Liver (tissue), 9 donors: ENCODE data around the gene ELP5. TPM values are rescaled to one million over a fixed set of nuclear protein-coding genes. Genes with fewer than 3 reads are reported as not detected.

Experiments used
- DNase-seq: peaks from one replicate; pipeline ENCODE4 v3.0.0-alpha.2; 2017; ENCODE audit warnings: low spot score
- H3K27ac ChIP-seq, 2 donors: one replicate each; pipeline ENCODE4 v1.7.0; 2013; ENCODE audit warnings: inconsistent platforms in 2 of 2, low read length in 2 of 2, control low read depth in 1 of 2, low read depth in 1 of 2, mild to moderate bottlenecking in 1 of 2
- H3K27me3 ChIP-seq, 4 donors: one replicate each; pipeline versions ENCODE4 v1.6.1 to v1.7.0; 2013; ENCODE audit warnings: low read length in 3 of 4, inconsistent platforms in 1 of 4, mild to moderate bottlenecking in 1 of 4, moderate library complexity in 1 of 4; ENCODE audit not compliant: control insufficient read depth in 4 of 4, insufficient read depth in 4 of 4
- H3K36me3 ChIP-seq, 4 donors: one replicate each; pipeline versions ENCODE4 v1.6.1 to v1.7.0; 2013; ENCODE audit warnings: low read length in 3 of 4, mild to moderate bottlenecking in 3 of 4, low read depth in 1 of 4, moderate library complexity in 1 of 4; ENCODE audit not compliant: control insufficient read depth in 4 of 4, insufficient read depth in 3 of 4
- H3K4me1 ChIP-seq, 4 donors: one replicate each; pipeline versions ENCODE4 v1.6.1 to v1.7.0; 2013; ENCODE audit warnings: low read length in 3 of 4, mild to moderate bottlenecking in 3 of 4, moderate library complexity in 1 of 4; ENCODE audit not compliant: control insufficient read depth in 4 of 4, insufficient read depth in 4 of 4
- H3K4me3 ChIP-seq, 3 donors: one replicate each; pipeline versions ENCODE4 v1.6.1 to v1.7.0; 2013; ENCODE audit warnings: low read length in 3 of 3, control low read depth in 1 of 3, low read depth in 1 of 3, mild to moderate bottlenecking in 1 of 3
- H3K9ac ChIP-seq, 2 donors: one replicate each; pipeline ENCODE4 v1.7.0; 2013; ENCODE audit warnings: low read length in 2 of 2, mild to moderate bottlenecking in 2 of 2, moderate library complexity in 2 of 2, control low read depth in 1 of 2, low read depth in 1 of 2
- H3K9me3 ChIP-seq, 4 donors: one replicate each; pipeline versions ENCODE4 v1.6.1 to v1.7.0; 2013; ENCODE audit warnings: low read length in 3 of 4; ENCODE audit not compliant: control insufficient read depth in 4 of 4
- CTCF ChIP-seq: fragments of 150-350 bp; IDR thresholded peaks from 2 replicates; pipeline ENCODE4 v1.5.1; 2017; ENCODE audit warnings: improper control_type of control experiment, low read depth, low read length; ENCODE audit not compliant: missing input control
- EGR1 ChIP-seq, 2 donors: IDR thresholded peaks; 2 replicates each; pipeline ENCODE4 v1.6.1; 2016 to 2018; ENCODE audit warnings: antibody characterized with exemption in 2 of 2, low read depth in 2 of 2
- FOXA1 ChIP-seq: IDR thresholded peaks from 2 replicates; pipeline ENCODE4 v1.6.1; 2016; ENCODE audit warnings: antibody characterized with exemption
- FOXA2 ChIP-seq: IDR thresholded peaks from 2 replicates; pipeline ENCODE4 v1.6.1; 2016; ENCODE audit warnings: antibody characterized with exemption
- GABPA ChIP-seq, 2 donors: IDR thresholded peaks in 1 of 2; conservative IDR thresholded peaks in 1 of 2; 2 replicates each; pipeline ENCODE4 v1.6.1; 2016; ENCODE audit warnings: antibody characterized with exemption in 2 of 2, mild to moderate bottlenecking in 1 of 2, moderate library complexity in 1 of 2
- HNF4A ChIP-seq, 2 donors: conservative IDR thresholded peaks; 2 replicates each; pipeline ENCODE4 v1.6.1; 2016; ENCODE audit warnings: antibody characterized with exemption in 2 of 2, mild to moderate bottlenecking in 2 of 2
- HNF4G ChIP-seq: IDR thresholded peaks from 2 replicates; pipeline ENCODE4 v1.6.1; 2016; ENCODE audit warnings: antibody characterized with exemption
- MAX ChIP-seq: IDR thresholded peaks from 2 replicates; pipeline ENCODE4 v1.6.1; 2016; ENCODE audit warnings: antibody characterized with exemption
- NR2F2 ChIP-seq: IDR thresholded peaks from 2 replicates; pipeline ENCODE4 v1.6.1; 2016; ENCODE audit warnings: antibody characterized with exemption
- RAD21 ChIP-seq, 2 donors: IDR thresholded peaks; 2 replicates each; pipeline ENCODE4 v1.6.1; 2016; ENCODE audit warnings: antibody characterized with exemption in 2 of 2, mild to moderate bottlenecking in 2 of 2
- RXRA ChIP-seq, 2 donors: IDR thresholded peaks; 2 replicates each; pipeline ENCODE4 v1.6.1; 2017 to 2018; ENCODE audit warnings: antibody characterized with exemption in 2 of 2, mild to moderate bottlenecking in 1 of 2
- SP1 ChIP-seq: IDR thresholded peaks from 2 replicates; pipeline ENCODE4 v1.6.1; 2018; ENCODE audit warnings: antibody characterized with exemption, mild to moderate bottlenecking
- TAF1 ChIP-seq: conservative IDR thresholded peaks from 2 replicates; pipeline ENCODE4 v1.6.1; 2016; ENCODE audit warnings: antibody characterized with exemption, mild to moderate bottlenecking
- YY1 ChIP-seq: IDR thresholded peaks from 2 replicates; pipeline ENCODE4 v1.6.1; 2016; ENCODE audit warnings: antibody characterized with exemption, mild to moderate bottlenecking
- ZBTB33 ChIP-seq: IDR thresholded peaks from 2 replicates; pipeline ENCODE4 v1.6.1; 2016; ENCODE audit warnings: antibody characterized with exemption
- WGBS: extraction: QIAGEN DNeasy Blood & Tissue Kit; methylation state at CpG from one replicate; pipeline ENCODE4 v1.1.7; 2013; 5-methylcytosine and 5-hydroxymethylcytosine counted together
- polyA plus RNA-seq, 2 donors: library from polyadenylated mRNA; stranded (reverse) in 1 of 2; unstranded in 1 of 2; fragments of 200-250 nt in 1 of 2; fragments of >200 nt in 1 of 2; fragmentation: Nextera tagmentation in 1 of 2; extraction: Ambion mirVana in 1 of 2; gene quantifications; one replicate each; pipeline versions ENCODE4 v1.2.1 to v1.2.3, GENCODE V29; 2013 to 2015
- total RNA-seq, 2 donors: library from RNA; depleted of rRNA; stranded (reverse); fragments of >200 nt; gene quantifications; one replicate each; pipeline ENCODE4 v1.2.3, GENCODE V29; 2014
- donor health status: healthy.
- donor health status: healthy.
- donor health status: healthy.
- donor health status: healthy.
- donor health status: healthy.

The ELP5 gene
- total and polyA plus RNA-seq, 4 donors: 19.3 to 38.4 (median 26.6) TPM

GRCh38 chr17:7296189-7296861 is 44.3 kb downstream of the ELP5 start:
- Histone ChIP-seq H3K36me3 (no peaks in the 10 kb centered on the region), H3K27me3 (no peaks in the 10 kb centered on the region), H3K9ac (no peak overlapping the region), H3K27ac (no peak overlapping the region), H3K4me1 (peaks cover 11 to 28% (median 17%) of the 10 kb centered on the region in 4 donors), H3K4me3 (no peak overlapping the region), H3K9me3 (no peaks in the 10 kb centered on the region)
- TF ChIP-seq MAX: no peak
- TF ChIP-seq RAD21 (IDR thresholded peaks at IDR 0.05): peak; percentile 89 to 93
- TF ChIP-seq SP1: peak; percentile 10
- peak; percentile 88 for TF ChIP-seq CTCF
- no peak for TF ChIP-seq EGR1 (IDR thresholded peaks at IDR 0.05; ENCODE audit: low read depth in 2 of 2)
- no peak for TF ChIP-seq NR2F2
- TF ChIP-seq HNF4A (conservative IDR thresholded peaks at IDR 0.05): no peak
- no peak for TF ChIP-seq HNF4G
- 6% methylated on average over 51 of the region's 51 CpGs for WGBS
- DNase-seq: peak; percentile 88

GRCh38 chr17:7304179-7304578 is 52.2 kb downstream of the ELP5 start:
- Histone ChIP-seq H3K4me3 (no peak overlapping the region), H3K9ac (no peak overlapping the region), H3K4me1 (peaks cover 2 to 14% (median 4%) of the 10 kb centered on the region in 4 donors), H3K36me3 (no peaks in the 10 kb centered on the region), H3K27ac (no peak overlapping the region), H3K27me3 (no peaks in the 10 kb centered on the region), H3K9me3 (no peaks in the 10 kb centered on the region)
- WGBS: 94% methylated on average over 7 of the region's 7 CpGs
- DNase-seq: no peak
- TF ChIP-seq YY1 (no peak), TAF1 (no peak), HNF4G (no peak), GABPA (IDR thresholded peaks at IDR 0.05 in 1 of 2, conservative IDR thresholded peaks at IDR 0.05 in 1 of 2) (no peak), FOXA2 (no peak), HNF4A (conservative IDR thresholded peaks at IDR 0.05) (no peak), FOXA1 (no peak), RAD21 (IDR thresholded peaks at IDR 0.05) (no peak), EGR1 (IDR thresholded peaks at IDR 0.05; ENCODE audit: low read depth in 2 of 2) (no peak), MAX (no peak), RXRA (IDR thresholded peaks at IDR 0.05) (no peak), ZBTB33 (no peak)
